Activated CD4-positive, alpha-beta T cell treated with anti-CD3 and anti-CD28 coated beads, Interleukin-2, amount 50 U/mL, for 48 hours (primary cell): ENCODE data around the gene PGLYRP2.

Source experiments
- DNase-seq, 2 experiments: peaks; one replicate each; pipeline ENCODE4 v3.0.0-alpha.2; 2020

Gene PGLYRP2

DNA sequence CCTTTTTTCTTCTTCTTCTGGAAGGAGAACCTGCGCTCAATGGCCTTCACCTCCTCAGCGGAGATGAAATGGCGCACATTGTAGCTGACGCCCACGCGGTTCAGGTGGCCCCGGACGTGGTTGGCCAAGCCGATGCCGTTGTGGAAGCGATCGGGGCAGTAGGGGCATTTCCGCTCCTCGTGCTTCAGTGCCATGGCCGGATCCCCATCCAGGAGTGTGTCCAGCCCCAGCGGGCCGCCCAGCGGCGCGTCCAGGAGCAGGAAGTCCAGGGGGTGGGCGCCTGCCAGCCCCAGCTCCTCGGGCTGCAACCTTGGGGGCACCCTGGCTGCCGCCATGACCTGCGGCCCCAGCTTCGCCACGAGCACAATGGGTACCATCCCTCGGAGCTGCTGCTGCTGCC is 40.7 kb downstream of the PGLYRP2 start:
- no peak for DNase-seq

GRCh38 chr19:15438124-15438496 is 41.2 kb downstream of the PGLYRP2 start:
- no peak for DNase-seq

- DNase-seq = no peak
These were observed 41.8 kb downstream of the PGLYRP2 start for GRCh38 chr19:15437355-15438123.

- no peak for DNase-seq
These were observed 42.5 kb downstream of the PGLYRP2 start for GRCh38 chr19:15436826-15437110.

GRCh38 chr19:15436012-15436825 is 43.1 kb downstream of the PGLYRP2 start:
- no peak for DNase-seq

GRCh38 chr19:15433519-15434069 is 45.7 kb downstream of the PGLYRP2 start:
- no peak for DNase-seq

DNA sequence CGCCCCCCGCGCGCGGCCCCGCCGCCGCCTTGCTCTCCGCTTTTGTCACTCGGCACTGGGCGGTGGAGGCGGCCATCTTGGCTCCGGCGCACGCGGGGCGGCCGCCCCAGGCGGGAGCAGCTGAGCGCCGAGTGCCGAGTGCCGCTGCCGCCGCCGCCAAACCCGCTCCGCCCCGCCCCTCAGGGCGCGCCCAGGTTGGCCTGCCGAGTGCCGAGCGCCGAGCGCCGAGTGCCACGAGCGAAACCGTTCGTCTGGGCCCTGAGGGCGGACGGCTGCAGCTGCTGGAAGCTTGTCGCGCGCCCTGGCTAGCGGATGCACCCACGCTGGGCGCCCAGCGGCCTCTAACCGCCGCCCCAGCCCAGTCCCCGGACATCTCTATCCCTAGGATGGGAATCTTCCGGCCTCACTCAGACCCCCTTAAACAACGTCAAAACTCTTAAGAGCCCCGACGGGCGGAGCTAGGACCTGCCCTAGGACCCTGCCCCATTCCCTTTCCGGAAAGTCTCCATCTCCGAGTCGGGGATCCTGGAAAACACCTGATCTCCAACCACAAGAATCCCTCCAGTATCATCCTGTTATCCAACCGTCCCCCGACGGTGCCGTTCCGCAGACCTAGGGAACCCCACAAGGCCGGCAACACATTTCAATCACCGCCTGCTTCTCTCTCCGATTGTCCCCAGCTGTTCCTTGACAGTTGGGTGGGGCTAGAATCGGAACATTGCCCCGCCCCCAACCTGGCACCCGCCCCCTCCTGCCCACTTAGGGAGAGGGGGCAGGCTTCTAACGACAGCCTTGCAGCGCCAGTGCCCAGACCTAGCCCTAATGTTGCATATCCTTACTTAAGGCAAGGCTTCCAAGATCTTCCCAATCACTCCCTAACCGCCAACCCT is 46.4 kb downstream of the PGLYRP2 start:
- peak; percentile 93 to 94 for DNase-seq

- DNase-seq = peak in 1 of 2 experiments; percentile 49
These were observed 47.2 kb downstream of the PGLYRP2 start for GRCh38 chr19:15432018-15432494.

DNA sequence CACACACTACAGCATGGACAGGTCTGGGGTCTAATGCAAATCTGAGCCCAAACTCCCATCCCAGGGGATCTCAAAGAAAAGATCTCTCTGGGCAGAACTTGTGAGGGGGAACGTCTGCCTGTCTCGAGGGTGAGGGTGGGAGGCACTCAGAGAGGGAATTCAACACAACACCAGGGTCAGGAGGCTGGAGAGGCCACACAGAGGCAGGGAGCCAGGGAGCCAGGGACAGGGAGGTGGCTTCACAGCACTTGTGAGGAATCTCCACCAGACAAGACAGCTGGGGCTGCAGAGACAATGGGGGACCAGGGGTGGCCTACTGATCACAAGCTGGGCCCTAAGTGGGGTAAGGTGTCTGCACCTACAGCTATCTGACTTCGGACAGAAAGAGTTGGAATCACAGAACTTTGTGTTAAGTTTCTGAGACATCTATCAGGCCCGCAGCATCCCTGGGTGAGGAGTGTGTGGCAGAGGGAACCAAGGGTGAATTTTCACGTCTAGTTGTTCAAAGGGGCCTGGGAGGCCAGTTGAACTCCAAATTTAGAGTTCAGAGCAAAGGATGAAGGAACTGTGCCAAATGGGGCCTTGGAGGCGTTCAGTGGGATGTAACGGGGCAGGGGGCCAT is 47.8 kb downstream of the PGLYRP2 start:
- no peak for DNase-seq

DNA sequence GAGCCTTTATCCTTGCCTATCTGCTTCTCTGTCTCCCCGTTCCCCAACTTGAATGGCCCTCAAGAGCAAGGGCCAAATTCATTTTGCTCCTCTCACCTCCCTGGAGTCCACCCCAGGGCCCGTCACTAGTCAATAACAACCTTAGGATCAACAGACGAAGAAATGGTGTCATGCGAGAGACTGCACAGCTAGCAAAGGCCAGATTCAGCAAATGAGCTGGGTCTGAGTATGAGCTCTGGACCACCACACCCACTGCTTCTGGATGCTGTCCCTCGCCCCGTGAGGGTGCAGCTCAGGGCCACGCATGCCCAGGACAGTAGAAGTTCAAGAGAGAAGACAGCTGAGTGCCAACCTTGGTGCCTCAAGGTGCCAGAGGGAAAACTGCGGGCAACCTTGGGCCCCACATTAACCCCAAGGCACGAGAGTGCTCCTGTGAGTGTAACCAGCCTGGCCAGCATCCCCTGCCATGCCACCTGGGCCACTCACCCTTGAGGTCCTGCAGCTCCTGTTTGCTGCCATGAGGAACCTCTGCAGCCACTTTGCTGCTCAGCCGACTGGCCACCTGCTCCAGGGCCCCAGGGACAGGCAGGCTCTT is 48.7 kb downstream of the PGLYRP2 start:
- no peak for DNase-seq

- no peak for DNase-seq
These were observed 49.4 kb downstream of the PGLYRP2 start for GRCh38 chr19:15429825-15430467.

GRCh38 chr19:15428956-15429824 is 50.1 kb downstream of the PGLYRP2 start:
- no peak for DNase-seq

GRCh38 chr19:15427991-15428471 is 51.3 kb downstream of the PGLYRP2 start:
- DNase-seq = no peak

- DNase-seq = no peak
These were observed 52.0 kb downstream of the PGLYRP2 start for GRCh38 chr19:15427350-15427700.

DNA sequence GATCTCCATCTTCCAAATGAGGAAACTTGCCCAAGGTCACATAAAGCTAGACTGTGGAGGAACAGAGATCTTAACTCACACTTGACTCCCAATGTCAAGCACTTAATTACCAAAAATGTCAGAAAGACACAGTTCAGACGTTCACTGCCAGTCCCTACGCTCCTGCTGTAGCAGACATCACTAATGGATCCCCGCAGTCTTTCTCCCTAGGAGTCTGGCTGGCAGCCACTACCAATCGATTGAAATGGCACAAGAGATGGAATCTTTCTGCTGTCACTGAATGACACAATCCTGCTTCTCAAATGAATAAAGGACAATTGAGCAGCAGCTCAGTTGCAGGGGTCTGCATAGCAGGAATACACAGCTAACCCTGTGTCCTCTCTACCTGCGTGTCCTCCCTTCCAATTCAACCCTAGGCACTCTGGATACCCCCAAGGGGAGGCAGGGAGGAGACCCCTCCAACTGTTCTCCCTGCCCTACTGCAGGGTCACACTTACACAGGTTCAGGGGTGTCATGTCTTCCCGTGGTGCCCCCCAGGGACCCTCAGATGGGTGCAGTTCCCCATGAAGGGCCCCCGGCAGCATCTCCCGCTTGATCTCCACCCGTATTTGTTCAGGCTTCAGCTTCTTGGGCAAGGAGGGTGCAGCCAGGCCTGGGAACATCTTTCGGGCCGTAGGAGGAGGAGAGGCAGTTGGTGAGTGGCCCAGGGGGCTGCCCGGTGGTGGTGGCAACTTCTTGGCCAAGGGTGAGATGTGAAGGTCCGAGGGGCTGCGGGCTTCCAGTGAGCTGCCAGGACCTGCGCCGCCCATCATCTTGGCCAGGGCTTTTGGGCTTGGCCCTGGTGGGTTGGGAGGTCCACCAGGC is 52.6 kb downstream of the PGLYRP2 start:
- no peak for DNase-seq

DNA sequence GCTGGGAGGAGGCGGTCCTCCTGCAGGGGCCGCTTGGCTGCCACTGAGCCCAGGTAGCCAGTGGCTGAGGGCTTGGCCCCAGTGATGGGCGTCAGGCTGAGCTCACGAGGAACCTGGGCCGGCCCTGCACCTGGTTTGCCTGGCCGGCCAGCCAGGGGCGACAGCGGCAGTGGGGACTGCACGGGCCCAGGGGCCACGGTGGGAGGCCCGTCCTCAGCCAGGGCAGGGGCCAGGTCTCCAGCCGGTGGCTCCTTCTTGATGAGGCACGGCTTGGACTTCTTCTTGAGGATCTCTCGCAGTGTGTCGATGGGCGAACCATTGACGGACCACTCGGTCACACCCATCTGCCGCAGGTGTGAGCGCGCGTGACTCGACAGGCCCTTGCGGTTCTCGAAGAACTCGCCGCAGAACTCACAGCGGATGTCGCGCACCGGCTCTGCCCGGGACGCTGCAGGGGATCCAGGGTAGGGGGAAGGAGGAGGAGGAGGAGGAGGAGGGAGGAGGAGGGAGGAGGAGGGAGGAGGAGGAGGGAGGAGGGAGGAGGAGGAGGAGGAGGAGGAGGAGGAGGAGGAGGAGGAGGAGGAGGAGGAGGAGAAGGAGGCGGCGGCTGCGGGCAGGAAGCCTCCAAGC is 53.9 kb downstream of the PGLYRP2 start:
- DNase-seq = no peak

- DNase-seq = no peak
These were observed 54.5 kb downstream of the PGLYRP2 start for GRCh38 chr19:15424692-15425272.

- no peak for DNase-seq
These were observed 55.2 kb downstream of the PGLYRP2 start for GRCh38 chr19:15424121-15424520.

- no peak for DNase-seq
These were observed 56.2 kb downstream of the PGLYRP2 start for GRCh38 chr19:15423130-15423529.
